Measurements from ENCODE around the gene U2AF2. TPM values are rescaled to one million over a fixed set of nuclear protein-coding genes. Genes with fewer than 3 reads are reported as not detected.

Gene U2AF2
- total and polyA plus RNA-seq, 9 of the 15 experiments (the other 6 are each of a cell fraction or from before 2014, with no cell fraction given): 3.0 to 331 (median 157) TPM

GRCh38 chr19:55652311-55653128 is 2.3 kb upstream of the U2AF2 start:
- no peaks in the 10 kb centered on the region for H3K27me3 ChIP-seq (ENCODE audit: control insufficient read depth in 2 of 2, insufficient read depth in 2 of 2, low read length in 2 of 2)
- H3K9ac ChIP-seq (ENCODE audit: insufficient read depth in 1 of 2, low read depth in 2 of 2, low read length in 2 of 2): peak overlapping the region in 1 of 2 experiments; percentile 99; a peak in 2 of 4 replicates
- H3K36me3 ChIP-seq (ENCODE audit: control insufficient read depth, insufficient read depth, low read length): peaks cover 47% of the 10 kb centered on the region
- ATAC-seq (no peak), FAIRE-seq (no peak), DNase-seq (ENCODE audit: extremely low read depth in 1 of 4, low spot score in 3 of 4) (no peak)
- peaks cover 49% of the 10 kb centered on the region for H3K79me2 ChIP-seq (ENCODE audit: control insufficient read depth, insufficient read depth, low read length)
- POLR2A ChIA-PET: interaction anchor here (0.7 kb wide), 1 partner anchor 20 kb away, joined by 3 read pairs; no protein-coding TSS in a partner anchor
- H3K4me2 ChIP-seq (ENCODE audit: insufficient read depth, low read length): no peak overlapping the region
- peaks cover 18 to 70% of the 10 kb centered on the region in 2 experiments; a peak in 4 of 5 replicates for H3K4me1 ChIP-seq (replicated peaks in 1 of 2; ENCODE audit: control insufficient read depth in 2 of 2, insufficient read depth in 2 of 2, low read length in 2 of 2)
- in situ Hi-C loops (cut with MboI): no loop called here
- CTCF ChIA-PET (ENCODE audit: low intra/inter-chr PET ratio): interaction anchor here (0.6 to 2.8 kb wide), 3 partner anchors 20 to 445 kb away, joined by 3 to 27 read pairs (median 12); no protein-coding TSS in a partner anchor
- no TSS peak for BruUV-seq (replicated peaks)
- H3K9me3 ChIP-seq (replicated peaks; ENCODE audit: control insufficient read depth, insufficient read depth, low read depth, low read length): no peaks in the 10 kb centered on the region
- no peaks in the 10 kb centered on the region for H3K9me1 ChIP-seq (ENCODE audit: control insufficient read depth, insufficient read depth, low read length)
- 96% methylated on average over 9 of the region's 71 CpGs for WGBS (ENCODE audit: insufficient coverage, low coverage, missing lambda C conversion rate)
- no peak overlapping the region for H2AFZ ChIP-seq (ENCODE audit: low read depth, low read length)
- peak overlapping the region; percentile 100; the same call in 1 of the 3 replicates for H3K27ac ChIP-seq (ENCODE audit: extremely low read depth, low read depth, low read length)
- intact Hi-C loops (cut with micrococcal nuclease): no loop called here
- no peak overlapping the region for H3K4me3 ChIP-seq
- peaks cover 17% of the 10 kb centered on the region for H4K20me1 ChIP-seq (replicated peaks; ENCODE audit: control insufficient read depth, insufficient read depth, low read length)
- TF ChIP-seq MTA3 (IDR thresholded peaks at IDR 0.05; ENCODE audit: borderline replicate concordance) (no peak), RBM14 (IDR thresholded peaks at IDR 0.05; ENCODE audit: borderline replicate concordance, insufficient read depth, low read depth, low read length) (0 out of 2 replicates have a peak, but pooled peaks have one; percentile 26), ZNF518B (CRISPR knock-in tag; IDR thresholded peaks at IDR 0.05) (no peak), PTTG1 (tag; IDR thresholded peaks at IDR 0.05; ENCODE audit: low read depth) (no peak), ZNF277 (CRISPR knock-in tag; IDR thresholded peaks at IDR 0.05; ENCODE audit: borderline replicate concordance) (0 out of 2 replicates have a peak, but pooled peaks have one; percentile 48), TFAM (CRISPR knock-in tag; conservative IDR thresholded peaks at IDR 0.05) (no peak), SRSF9 (IDR thresholded peaks at IDR 0.05; ENCODE audit: borderline replicate concordance, low read depth, low read length) (no peak)
- TF ChIP-seq, protein P1, sequence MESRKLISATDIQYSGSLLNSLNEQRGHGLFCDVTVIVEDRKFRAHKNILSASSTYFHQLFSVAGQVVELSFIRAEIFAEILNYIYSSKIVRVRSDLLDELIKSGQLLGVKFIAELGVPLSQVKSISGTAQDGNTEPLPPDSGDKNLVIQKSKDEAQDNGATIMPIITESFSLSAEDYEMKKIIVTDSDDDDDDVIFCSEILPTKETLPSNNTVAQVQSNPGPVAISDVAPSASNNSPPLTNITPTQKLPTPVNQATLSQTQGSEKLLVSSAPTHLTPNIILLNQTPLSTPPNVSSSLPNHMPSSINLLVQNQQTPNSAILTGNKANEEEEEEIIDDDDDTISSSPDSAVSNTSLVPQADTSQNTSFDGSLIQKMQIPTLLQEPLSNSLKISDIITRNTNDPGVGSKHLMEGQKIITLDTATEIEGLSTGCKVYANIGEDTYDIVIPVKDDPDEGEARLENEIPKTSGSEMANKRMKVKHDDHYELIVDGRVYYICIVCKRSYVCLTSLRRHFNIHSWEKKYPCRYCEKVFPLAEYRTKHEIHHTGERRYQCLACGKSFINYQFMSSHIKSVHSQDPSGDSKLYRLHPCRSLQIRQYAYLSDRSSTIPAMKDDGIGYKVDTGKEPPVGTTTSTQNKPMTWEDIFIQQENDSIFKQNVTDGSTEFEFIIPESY (CRISPR knock-in tag; IDR thresholded peaks at IDR 0.05): 0 out of 2 replicates have a peak, but pooled peaks have one; percentile 36

Data from K562 (cell line).